HG02678 (cell line): ENCODE data around the gene UBR1.
"Not testable (repeated sequence)": the region's sequence is repeated elsewhere in the genome, so short reads cannot be mapped to it uniquely, and the experiment has no call there.

Experiments used
- ATAC-seq: cut with Tn5 transposase; IDR thresholded peaks from one replicate; pipeline ENCODE4 v1.9.1; 2021; ENCODE audit warnings: mild to moderate bottlenecking, moderate library complexity; ENCODE audit not compliant: unreplicated experiment

The UBR1 gene

DNA sequence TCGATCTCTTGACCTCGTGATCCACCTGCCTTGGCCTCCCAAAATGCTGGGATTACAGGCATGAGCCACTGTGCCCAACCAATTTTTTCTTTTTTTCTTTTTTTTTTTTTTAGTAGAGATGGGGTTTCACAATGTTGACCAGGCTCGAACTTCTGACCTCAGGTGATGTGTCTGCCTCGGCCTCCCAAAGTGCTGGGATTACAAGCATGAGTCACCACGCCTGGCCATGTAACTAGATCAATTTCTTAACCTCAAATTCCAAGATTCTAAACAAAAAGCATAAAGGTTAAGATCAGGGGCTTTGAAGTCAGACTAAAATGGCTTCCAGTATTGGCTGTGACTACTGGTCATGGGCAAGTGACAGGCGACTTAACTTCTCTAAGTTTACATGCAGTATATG lies 126.7 kb downstream of the UBR1 start:
- ATAC-seq, result not testable (repeated sequence)

DNA sequence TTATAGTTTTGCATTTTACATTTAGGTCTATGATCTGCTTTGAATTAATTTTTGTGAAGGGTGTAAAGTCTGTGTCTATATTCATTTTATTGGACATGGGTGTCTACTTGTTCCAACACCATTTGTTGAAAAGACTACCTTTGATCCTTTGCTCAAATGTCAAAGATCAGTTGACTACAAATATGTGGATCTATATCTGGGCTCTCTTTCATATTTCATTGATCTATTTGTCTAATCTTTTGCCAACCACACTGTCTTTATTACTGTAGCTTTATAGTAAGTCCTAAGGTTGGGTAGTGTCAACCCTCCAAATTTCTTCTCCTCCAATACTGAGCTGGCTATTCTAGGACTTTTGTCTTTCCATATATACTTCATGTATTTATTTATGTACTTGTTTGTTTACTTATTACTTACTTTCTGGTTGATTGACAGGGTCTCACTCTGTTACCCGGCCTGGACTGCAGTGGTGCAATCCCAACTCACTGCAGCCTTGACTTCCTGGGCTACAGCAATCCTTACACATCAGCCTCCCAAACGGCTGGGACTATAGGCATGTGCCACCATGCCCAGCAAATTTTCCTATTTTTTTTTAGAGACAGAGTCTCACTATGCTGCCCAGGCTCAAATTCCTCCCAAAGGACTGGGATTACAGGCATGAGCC lies 131.5 kb downstream of the UBR1 start:
- ATAC-seq, result no peak

DNA sequence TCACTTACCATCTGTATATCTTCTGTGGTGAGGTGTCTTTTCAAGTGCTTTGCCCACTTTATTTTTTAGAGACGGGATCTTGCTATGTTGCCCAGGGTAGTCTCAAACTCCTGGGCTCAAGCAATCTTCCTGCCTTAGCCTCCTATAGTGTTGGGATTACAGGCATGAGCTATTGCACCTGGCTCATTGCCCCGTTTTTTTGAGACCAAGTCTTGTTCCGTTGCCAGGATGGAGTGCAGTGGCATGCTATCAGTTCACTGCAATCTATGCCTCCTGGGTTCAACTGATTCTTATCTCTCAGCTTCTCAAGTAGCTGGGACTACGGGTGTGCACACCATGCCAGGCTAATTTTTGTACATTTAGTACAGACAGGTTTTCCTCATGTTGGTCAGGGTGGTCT lies 132.7 kb downstream of the UBR1 start:
- ATAC-seq, result no peak

- no peak for ATAC-seq
Observed at GRCh38 chr15:42971830-42972229, 134.0 kb downstream of the UBR1 start.

GRCh38 chr15:42964476-42964875 lies 141.4 kb downstream of the UBR1 start:
- ATAC-seq, result no peak

GRCh38 chr15:42955518-42955917 lies 150.3 kb downstream of the UBR1 start:
- ATAC-seq, result no peak

DNA sequence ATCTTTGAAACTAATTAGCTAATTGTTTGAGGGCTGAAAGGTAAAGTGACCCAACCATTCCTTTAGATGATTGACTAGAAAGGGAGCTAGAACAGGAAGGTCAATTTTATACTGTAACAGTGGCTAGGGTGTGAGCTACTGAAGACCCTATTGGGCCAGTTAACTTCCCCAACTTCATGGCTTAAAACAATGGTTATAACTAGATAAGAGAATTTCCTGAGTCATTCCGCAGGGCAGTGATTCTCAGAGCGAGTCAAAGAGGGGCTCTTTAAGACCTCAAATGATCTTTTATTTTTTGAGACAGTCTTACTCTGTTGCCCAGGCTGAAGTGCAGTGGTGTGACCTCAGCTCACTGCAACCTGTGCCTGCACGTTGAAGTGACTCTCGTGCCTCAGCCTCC lies 151.5 kb downstream of the UBR1 start:
- no peak for ATAC-seq

- ATAC-seq, result not testable (repeated sequence)
Observed at GRCh38 chr15:42948898-42949297, 156.9 kb downstream of the UBR1 start.

DNA sequence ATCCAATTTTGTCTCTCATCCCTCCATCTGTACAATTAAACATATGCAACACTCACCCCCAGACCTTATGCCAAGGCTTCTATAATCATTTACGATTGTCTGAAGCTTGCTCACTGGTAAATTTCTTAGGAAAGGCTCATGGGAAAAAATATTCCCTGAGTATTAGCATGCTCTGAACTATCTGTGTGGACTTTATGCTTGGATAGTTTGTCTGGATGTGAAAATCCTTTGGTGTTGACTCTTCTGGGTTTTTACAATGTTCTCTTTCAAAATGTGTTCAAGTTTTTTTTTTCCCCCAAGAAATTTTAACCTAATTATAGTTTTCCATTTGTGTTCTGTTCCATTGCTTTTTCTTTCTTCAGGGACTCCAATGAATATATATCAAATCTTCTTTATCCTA lies 165.3 kb downstream of the UBR1 start:
- no peak for ATAC-seq

DNA sequence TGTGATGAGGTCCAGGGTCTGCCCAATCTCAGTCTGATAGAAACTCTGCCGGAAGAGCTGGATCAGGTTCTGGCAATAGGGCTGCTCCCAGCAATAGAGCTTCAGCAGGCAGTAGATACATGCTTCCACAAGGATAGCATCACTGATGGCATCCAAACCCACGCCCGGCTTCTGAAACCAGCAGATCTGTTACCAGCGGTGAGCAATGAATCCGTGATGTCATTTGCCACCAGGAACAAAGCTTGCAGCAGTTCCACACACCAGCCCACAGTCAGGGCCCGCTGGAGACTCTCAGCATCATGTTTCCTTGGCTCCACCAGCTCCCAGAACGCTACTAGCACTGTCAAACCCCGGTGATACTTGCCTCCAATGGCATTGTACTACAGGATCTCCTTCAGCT lies 166.0 kb downstream of the UBR1 start:
- no peak for ATAC-seq

GRCh38 chr15:42937143-42937542 lies 168.7 kb downstream of the UBR1 start:
- ATAC-seq, result no peak

- ATAC-seq, result no peak
Observed at GRCh38 chr15:42933886-42934667, 171.8 kb downstream of the UBR1 start.

- ATAC-seq, result no peak
Observed at GRCh38 chr15:42932833-42933515, 172.9 kb downstream of the UBR1 start.

DNA sequence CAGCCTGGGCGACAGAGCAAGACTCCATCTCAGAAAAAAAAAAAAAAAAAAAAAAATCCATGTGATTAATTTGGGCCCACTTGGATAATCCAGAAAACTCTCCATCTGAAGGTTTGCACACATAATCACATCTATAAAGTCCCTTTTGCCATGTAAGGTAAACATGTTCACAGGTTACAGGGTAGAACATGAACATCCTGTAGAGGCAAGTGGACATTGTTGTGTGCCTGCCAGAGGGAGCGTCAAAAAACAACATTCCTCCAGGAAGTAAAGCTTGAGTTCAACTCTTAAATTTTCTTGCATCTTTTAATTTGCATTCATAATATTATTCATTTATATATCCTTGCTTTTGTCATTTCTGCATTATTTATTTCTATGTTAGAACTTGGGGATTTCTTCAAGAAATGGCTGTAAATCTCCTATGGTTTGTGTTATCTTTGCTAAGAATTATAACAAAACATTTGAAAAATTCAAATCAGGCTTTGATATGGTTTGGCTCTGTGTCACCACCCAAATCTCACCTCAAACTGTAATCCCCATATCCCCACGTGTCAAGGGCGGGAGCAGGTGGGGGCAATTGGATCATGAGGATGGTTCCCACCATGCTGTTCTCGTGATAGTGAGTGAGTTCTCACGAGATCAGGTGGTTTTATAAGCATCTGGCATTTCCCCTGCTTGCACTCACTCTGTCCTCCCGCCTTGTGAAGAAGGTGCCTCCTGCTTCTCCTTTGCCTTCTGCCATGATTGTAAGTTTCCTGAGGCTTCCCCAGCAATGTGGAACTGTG lies 173.9 kb downstream of the UBR1 start:
- no peak for ATAC-seq

DNA sequence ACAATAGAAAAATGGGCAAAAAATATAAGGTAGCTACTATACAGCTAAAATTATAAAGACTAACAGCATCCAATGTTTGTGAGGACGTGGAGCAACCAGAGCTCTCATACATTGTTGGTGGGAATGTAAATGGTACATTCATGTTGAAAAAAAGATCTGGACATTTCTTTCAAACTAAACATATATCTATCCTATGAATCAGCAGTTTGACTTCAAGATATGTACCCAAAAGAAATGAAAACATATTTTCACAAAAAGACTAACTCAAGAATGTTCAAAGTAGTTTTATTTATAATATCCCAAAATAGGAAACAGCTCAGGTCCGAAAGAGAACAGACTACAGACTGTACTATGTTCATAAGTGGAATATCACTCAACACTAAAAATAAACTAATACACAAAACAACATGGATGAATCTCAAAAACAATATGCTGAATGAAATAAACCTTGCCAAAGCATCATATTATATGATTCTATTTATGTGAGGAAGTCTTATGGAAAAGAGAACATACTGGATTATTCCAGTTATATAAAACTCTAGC lies 176.5 kb downstream of the UBR1 start:
- ATAC-seq, result no peak

- no peak for ATAC-seq
Observed at GRCh38 chr15:42921342-42921731, 184.5 kb downstream of the UBR1 start.

DNA sequence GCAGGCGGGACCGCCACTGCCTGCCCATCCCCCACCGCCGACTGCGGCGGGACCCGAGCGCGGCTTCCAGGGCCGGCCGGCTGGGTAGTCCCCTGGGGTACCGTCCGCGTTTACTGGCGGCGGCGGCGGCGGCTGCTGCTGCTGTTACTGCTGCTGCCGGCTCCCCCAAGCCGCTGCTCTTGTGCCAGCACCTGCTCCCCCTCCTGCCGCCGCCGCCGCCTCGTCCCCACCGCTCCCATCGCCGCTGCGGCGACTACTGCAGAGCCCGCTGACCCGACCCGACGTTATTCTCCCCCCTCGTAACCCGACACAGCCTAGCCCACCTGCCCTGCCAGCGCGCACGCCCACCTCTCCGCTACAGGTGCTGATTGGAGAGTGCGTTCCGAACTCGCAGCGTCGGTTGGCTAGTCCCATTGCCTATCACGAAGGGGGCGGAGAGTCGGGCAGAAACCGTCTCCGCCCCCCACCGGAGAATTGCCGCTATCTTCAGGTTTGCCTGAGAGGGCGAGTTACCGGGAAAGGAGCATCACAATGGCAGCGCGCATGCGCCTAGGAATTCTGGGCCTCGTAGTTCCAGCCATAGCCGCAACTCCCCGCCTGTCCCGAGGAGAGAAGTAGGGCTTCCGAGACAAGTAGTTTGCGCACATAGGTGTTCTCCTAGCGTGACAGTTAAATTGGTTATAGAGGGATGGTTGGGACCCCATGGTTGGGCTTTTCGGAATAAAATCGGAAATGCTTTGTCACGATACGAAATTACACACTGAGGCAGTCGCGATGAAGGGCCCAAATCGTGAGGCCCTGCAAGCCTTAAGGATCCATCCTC lies 185.1 kb downstream of the UBR1 start, which contains the start of gene TTBK2:
TSS of gene TTBK2 (minus strand) at position 260 of the 823 bp plus-strand sequence. CDS start 42,161 bp downstream, outside the sequence.
- ATAC-seq, result peak; percentile 96

- ATAC-seq, result no peak
Observed at GRCh38 chr15:42919799-42920518, 185.9 kb downstream of the UBR1 start.

DNA sequence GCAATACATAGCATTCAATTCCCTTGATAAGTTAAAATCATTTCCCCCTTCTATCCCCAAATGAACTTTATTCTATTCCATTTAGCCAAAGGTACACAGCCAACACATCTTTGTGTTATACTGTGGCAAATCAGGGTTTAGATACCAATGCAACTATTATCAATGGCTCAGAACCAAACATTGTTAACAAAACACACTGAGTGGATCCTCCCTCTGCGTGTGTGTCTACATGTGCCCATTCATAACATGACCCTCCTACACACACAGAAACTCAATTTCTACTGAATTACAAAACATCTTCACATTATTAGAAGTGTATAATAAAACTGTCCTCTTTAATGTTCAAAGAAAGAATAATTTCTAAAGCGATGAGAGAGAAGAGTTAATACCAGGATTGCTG lies 186.5 kb downstream of the UBR1 start:
- ATAC-seq, result no peak
